NCI-H2107 treated with DMSO at 0.1 percent for 48 hours (cell line): ENCODE measurements around the gene PDE8B.
A peak's percentile ranks its signal among the peaks of the same experiment; 100 is the strongest.

ENCODE experiments used
- DNase-seq: peaks from one replicate; lab custom pipeline; 2025; ENCODE audit not compliant: unreplicated experiment; lab: John Stamatoyannopoulos, UW

The PDE8B gene

DNA sequence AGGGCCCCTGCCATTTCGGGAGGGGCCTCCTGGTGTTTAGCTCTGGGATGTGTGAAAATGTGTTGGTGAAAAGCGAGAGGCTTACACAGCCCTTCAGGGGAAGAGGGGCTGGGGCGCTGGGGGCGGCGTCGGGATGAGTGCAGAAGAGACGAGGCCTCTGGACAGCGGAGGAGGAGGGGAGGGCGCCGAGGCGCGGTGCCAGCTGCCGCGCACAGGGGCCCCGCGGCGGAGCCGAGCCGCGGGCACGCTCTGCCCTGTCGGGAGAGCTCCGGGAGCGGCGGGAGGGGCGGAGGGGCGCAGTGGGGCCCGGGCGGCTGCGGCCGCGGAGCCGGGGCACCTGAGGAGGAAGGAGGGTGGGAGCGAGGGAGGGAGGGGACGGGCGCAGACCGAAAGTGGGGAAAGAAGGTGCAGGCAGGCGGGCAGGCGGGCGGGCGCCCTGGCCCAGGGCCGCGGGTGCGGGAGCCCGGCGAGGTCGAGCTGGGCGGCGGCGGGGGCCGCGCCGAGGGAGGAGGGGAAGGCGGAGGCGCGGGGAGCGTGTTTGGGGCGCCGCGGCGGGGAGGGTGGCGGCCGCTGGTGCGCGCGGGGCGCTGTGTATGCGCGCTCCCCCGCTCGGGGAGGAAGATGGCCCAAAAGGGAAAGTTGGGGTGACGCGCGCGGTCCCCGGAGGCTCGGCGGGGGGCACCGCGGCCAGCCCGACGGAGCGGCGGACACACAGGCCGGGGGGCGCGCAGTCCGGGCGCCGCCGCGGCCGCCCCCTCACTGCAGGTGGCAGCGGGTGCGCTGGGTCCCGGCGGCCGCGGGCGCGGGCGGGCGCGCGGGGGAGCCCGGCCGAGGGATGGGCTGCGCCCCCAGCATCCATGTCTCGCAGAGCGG is at the start of gene PDE8B:
Gene PDE8B (plus strand): TSS at position 590 of the 873 bp plus-strand sequence. CDS start 246 bp downstream, at position 836.
- no peak for DNase-seq

DNA sequence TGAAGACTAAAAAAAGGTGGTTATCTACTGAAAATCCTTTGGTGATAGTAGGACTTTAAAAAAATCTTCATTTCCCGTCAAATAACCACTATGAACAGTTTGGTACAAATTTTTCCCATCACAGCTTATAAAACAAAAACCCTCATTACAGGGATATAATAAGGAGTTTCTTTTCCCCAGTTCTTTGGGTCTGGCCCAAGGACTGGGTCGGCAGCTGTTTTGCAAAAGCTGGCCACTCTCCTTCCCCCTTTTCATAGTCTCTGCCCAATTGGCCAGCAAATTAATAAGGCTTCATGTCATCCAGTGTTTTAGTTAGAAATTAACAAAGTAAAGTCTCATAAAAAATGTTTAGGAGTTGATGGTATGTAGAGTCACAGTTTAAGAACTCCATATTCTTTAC is 47.0 kb upstream of the PDE8B start:
- DNase-seq, result no peak

- DNase-seq, result no peak
Measured at GRCh38 chr5:77167063-77167462, 43.4 kb upstream of the PDE8B start.

- peak; percentile 20 for DNase-seq
Measured at GRCh38 chr5:77167695-77168121, 42.8 kb upstream of the PDE8B start.

- peak; percentile 20 for DNase-seq
Measured at GRCh38 chr5:77168161-77168878, 42.2 kb upstream of the PDE8B start.

GRCh38 chr5:77168879-77169244 is 41.6 kb upstream of the PDE8B start:
- no peak for DNase-seq

DNA sequence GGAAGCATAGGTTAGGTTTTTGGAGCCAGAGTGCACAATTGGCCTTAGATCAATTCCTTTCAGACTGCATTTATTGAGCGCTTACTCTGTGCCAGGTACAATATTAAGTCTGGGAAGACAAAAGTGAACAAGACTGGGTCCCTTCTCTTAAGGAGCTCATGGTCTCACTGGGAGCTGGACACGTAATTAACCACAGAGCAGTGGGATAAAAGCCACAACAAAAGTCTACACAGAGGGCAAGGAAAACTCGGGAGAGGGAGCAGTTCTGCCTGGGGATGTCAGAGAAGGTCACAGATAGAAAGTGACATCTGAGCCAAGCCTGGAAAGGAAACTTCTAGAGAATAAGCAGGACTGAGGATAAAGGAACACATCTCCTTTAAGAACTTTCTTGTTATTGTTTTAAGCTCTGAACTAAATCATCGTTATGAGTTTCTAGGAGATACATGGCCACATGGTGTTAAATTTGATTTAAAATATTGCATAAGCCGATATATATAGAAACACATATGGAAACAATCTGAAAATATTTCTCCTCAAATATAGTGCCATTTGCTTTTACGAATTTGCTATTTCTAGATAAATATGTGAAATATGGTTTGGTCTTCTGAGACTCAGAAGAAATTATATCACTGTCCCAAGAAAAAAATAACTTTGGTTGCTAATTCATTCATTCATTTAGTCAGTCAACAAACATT is 40.1 kb upstream of the PDE8B start:
- no peak for DNase-seq

DNA sequence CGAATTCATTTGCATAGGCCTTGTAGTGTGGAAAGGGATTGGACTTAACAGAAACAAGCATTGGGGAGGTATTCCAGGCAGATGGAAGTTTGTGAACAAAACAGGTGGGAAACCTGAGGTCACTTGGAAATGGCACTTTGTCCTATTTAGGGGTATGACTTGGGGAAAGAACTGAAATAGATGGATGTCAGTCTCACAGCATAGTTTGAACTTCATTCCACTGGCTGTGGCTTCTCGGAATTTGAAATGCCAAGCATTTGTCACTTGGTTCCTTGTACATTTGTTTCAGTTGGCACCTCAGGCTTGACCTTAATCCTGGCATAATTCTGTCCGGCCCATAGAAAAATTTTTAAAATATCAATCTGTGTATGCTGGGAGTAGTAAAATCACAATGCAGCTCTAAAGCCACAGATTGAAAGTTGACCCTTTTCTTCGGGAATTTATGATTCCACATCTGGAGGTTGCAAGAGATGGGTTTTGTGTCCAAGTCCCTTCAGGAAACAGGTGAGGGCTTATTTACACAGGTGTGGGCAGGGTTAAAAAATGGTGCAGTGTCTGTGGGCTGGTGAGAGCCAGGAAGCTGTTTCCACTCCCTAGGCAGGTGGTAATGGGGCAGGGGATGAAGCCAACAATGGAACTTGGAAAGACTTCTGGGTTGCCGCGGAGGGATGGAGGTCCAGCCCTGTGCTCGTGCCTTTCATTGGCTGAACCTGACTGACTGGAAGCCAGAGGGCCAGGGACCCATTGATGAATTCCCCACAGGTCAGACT is 39.2 kb upstream of the PDE8B start:
- DNase-seq, result no peak

DNA sequence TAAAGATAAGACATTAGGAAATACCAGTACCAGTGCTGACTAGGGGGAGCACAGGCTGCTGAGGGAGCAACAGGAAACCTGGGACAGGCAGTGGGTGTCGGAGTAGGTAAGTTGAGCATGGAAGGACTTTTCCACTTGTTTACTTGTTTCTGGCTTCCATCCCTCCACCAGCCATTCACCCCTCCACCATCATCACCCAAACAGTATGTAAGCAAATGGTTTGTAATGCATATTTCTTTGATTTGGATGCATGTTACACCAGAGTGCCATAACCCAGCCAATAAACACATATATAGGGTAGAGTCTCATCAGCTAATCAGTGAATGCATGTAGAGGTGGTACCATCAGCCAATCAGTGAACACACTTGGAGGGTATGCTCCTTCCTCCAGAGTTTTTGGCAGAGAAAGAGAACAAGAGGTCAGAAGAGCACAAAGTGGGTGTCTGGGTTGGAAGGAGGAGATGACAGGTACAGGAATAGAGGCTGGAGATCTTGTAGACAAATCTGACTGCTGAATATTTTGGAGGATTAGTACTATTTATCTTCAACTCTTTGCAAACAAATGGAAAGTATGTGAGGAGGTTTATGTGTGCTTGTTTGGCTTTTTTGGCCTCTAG is 37.7 kb upstream of the PDE8B start:
- no peak for DNase-seq

- DNase-seq, result no peak
Measured at GRCh38 chr5:77174526-77174925, 36.0 kb upstream of the PDE8B start.

DNA sequence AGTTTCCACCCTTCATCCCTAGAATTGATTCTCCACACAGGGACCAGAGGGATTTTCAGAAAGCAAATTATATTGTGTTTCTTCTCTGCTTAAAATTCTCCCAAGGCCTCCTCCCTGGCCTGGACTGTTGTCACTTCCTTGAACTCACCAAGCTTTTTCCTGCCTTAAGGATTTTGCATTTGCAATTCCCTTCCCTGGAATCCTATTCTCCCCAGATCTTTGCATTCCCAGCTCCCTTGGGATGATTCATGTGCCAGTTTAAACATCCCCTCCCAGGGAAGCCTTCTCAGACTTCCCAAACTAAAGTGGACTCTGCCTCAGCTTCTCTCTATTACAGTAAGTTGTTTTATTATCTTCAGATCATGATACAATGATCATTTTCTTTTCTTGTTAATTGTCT is 35.2 kb upstream of the PDE8B start:
- no peak for DNase-seq

- no peak for DNase-seq
Measured at GRCh38 chr5:77176429-77176828, 34.1 kb upstream of the PDE8B start.

GRCh38 chr5:77177576-77177975 is 32.9 kb upstream of the PDE8B start:
- DNase-seq, result no peak

DNA sequence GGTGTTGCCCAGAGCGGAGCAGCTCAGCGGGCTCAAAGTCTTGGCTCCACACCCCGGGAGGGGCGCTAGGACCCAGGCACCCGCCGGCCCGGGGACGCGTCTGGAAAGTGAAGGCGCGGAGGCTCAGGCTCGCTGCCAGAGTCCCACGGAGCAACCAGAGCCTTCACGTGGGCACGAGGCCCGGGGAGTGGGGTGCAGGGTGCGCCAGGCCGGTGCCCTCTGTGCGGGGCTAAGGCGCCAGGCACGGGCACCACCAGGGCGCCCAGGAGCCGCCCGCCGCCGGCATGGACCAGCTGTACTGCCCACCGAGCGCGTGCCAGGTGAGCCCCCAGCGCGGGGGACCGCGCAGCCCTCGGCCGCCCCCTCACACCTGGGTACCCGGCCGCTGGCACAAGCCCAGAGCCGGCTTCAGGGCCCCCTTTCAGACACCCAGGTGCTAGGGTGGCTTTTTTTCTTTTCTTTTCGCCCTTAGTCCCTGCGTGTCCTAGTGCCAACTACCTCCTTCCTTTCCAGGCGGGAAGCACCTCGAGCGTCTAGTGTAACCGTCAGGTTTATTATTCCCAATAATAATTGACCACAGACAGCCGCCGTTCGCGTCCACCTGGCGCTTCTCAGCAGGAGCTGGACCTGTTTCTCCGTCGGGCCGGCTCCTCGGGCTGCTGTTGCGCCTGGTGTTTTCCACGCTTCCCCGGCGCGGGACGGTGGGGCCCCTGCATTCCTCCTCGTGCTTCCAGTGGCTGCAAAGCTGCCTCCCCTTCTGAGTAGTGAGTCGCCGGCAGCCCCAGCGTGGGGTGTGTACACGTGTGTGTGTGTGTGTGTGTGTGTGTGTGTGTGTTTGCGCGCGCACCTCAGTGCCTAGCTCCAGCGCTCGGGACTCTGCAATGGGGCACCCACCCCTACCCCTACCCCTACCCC is 30.1 kb upstream of the PDE8B start:
- DNase-seq, result peak; percentile 20

GRCh38 chr5:77181173-77181572 is 29.3 kb upstream of the PDE8B start:
- DNase-seq, result no peak

- DNase-seq, result no peak
Measured at GRCh38 chr5:77181596-77182304, 28.7 kb upstream of the PDE8B start.

- no peak for DNase-seq
Measured at GRCh38 chr5:77182367-77182766, 28.1 kb upstream of the PDE8B start.

- DNase-seq, result no peak
Measured at GRCh38 chr5:77186652-77187370, 23.7 kb upstream of the PDE8B start.
